Fibroblast of skin of left quadriceps (primary cell): ENCODE data around the gene NPB.
"Not testable (repeated sequence)": the region's sequence is repeated elsewhere in the genome, so short reads cannot be mapped to it uniquely, and the experiment has no call there.

Experiments used
- DNase-seq, 2 experiments: peaks; one replicate each; pipeline ENCODE4 v3.0.0-alpha.2; 2013; ENCODE audit warnings: low read depth in 2 of 2

The NPB gene

DNA sequence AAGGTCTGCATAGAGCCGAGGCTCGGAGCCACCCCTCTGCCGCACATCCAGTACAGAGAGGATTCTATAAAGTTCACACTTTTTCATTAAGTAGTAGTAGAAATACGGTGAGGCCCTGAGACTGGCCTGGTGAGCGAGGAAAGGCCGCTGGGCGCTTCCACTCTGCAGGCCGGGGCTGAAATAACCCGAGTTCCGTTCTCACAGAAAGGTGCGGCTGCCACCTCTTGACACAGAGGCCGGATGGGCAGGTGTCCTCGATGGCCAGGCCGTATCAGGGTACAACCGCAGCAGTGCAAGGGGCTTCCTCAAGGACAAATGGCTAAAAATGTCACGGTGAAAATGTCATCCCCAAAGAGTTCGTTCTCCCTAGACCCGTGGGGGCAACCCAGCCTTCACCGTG is 9.9 kb downstream of the NPB start:
- no peak for DNase-seq

DNA sequence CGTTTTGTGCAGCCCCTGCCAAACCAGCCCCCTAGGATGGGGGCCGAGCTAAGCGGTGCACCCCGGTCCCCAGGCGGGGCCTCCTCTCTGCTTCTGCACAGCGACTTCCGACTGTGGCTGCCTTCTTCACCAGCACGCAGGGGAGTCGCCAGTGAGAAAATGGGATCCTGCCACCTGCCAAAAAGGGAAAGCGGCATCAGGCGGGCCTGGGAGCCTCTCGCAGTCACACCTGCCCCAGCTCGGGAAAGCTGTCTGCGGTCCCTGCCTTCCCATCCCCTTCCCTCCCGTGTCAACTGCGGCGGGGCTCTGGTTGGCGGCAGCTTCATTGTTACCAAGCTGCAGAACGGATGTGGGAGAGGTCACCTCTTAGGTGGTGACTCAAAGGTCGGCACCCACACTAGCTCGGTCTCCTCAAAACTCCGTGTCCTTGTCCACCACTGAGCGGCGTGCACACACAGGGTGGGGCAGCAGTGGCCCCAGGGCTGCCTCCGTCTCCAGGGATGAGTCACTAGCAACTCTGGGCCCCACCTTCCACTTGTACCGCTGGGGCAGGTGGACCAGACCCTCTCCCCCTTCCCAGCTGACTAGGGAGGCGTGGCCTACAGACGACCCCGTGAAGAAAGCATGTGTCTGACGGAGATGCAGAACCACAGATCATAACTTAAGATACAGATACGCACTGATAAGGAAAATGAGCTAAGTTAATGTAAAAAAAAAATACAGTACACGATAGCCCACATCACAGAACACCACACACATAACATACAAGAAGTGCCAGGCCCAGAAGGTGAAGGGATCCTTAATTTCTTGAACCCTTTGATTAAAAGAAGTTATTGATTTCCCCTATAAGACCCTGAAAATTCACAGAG is 10.6 kb downstream of the NPB start:
- DNase-seq, result no peak

DNA sequence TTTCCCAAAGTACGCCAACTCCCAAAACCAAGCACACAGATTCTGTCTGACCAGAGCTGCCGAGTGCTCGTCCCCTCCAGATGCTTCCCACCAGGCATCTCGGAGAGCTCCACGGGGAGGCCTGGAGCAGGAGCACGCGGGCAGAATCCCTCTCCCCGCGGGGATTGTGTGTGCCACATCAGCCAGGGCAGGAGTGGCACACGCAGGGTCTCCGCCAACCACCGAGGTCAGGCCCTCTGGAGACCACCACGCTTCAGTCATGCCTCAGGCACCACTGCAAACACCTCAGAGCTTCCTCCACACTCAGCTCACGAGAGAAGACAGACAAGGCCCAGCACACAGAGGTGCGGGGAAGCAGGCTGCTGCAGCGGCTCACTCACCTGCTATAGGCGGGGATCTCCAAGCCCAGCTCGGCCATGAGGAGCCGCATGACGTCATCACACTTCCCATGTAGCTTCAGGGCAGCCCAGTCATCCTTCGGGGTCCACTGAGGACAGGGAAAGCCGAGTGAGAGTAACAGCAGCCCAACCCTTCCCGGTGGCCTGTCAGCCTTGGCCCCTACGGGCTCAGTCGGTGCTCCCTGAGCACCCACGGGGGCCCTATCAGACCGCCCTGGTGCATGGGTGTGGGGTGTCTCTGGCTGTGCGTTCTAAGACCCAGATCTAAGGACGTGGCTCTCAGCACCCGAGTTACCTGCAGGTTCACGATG is 11.5 kb downstream of the NPB start:
- DNase-seq, result no peak

DNA sequence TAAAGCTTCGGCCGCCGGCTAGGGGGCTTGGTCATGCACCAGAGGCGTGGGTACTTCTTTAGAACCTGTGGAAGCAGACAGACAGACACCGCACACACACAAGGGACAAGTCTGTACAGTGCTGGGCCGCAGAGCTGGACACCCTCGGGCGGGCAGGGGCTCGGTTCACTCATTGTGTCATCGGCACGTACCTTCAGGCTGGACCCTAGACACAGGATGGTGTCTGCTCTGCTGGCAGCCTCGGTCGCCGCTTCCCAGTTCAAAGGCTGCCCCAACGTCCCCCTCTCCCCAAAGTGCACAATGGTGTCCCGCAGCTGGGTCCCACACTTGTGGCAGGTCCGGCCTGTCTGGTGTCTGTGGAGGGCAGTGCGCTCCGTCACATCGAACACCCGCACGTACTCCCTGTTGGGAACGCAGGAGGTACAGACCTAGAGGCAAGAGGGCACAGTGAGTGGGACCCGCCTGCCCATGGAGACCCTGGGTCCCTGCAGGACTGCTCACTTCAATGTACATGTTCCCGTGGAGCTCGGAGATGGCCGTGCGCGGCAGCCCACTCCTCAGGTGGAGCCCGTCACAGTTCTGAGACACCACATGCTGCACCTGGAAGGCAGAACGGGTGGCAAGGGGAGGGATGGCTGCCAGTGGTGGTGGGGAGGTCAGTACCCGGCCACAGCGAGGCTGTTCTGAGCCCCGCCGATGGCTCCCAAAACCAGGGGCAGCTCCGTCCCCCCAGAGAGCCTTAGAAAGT is 12.2 kb downstream of the NPB start:
- no peak for DNase-seq

DNA sequence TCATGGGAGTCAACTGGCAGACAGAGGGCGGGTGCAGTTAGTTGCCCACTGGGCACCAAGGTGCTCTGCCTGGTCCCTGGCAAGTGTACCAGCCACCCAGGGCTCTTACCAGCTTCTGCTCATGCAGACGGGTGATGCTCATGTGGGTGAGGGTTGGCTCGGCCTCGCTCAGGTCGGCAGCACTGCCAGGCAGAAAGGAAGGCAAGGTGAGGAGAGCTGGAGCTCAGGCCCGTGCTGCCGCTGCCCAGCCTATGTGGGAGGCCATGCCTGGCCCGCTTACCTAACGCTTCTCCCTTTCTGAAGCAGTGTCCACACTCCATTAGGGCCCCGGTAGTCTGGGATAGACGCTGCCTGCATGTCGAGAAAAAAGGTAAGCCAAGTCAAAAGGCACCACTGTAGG is 13.3 kb downstream of the NPB start:
- no peak for DNase-seq

DNA sequence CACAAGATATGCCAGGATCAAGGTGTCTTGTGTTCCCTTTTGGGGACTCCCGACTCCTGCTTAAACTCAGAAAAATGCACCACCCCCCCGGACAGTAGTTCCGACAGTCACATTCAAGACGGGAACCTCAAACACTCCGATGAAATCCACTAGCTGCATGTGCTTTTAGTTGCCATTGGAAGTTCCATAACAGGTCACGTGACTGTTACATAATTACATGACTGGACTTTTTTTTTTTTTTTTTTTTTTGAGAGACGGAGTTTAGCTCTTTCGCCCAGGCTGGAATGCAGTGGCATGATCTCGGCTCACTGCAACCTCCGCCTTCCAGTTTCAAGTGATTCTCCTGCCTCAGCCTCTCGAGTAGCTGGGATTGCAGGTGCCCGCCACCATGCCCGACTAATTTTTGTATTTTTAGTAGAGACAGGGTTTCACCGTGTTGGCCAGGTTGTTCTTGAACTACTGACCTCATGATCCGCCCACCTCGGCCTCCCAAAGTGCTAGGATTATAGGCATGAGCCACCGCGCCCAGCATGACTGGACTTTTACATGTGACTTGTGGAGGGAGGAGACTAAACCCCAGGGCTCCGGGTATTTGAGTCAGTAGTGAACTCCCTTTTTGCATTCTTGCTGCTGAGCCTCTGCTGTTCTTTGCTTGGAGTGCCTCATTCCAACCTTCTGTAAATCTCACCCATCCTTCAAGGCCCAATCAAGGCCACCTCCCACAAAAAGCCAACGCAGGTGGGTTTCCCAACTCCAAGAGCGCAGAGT is 14.4 kb downstream of the NPB start:
- DNase-seq, result no peak

DNA sequence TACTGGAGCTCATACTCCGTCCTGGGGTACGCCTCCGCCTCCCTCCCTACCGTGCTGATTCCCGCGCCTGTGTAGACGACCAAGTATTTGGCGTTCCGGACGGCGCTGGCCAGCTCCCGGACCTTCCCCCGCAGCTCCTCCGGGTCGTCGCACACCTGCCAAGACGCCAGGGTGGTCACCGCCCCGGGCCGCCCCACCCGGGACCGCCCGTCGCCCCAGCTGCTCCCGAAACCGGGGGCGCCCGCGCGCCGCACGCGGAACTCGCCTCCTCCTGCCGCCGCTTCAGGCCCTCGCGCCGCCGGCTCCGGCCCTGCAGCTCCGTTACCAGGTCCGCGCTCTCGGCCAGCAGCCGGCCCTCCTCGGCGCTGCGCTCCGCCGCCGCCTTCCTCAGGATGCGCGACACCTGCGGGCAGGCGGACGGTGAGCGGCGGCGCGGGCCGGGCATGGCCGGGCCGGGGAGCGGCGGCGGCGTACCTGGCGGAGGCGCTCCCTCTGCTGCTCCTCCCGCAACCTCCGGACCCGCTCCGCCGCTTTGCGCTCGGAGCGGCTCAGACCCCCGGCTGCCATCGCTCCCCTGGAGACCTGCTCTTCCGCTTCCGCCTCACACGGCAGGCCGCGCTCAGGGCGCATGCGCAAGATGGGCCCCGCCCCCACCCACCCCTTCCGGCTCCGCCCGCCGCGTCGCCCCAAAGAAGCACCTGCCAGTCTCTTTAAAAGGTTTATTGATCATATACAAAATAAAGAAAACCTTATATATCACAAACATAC is 15.7 kb downstream of the NPB start, which contains the start of gene SIRT7:
Gene SIRT7 (minus strand): TSS at position 612 of the 768 bp plus-strand sequence. CDS start 45 bp downstream, at position 567.
- DNase-seq, result no peak

DNA sequence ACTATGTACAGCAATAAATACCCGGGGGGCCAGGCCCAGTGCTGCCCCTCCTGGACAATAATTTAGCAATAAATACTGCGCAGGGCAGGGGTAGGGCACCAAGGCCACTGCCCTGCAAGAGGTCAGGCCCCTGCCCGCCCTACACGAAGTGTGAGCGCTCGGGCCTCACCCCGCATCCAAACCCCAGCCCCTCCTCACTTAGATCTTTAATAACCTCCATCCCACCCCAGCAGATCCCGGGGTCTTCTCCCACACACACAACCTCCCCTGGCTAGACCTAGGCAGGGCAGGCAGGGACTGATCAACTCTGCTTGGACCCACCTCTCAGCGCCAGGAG is 16.3 kb downstream of the NPB start:
- DNase-seq, result not testable (repeated sequence)

DNA sequence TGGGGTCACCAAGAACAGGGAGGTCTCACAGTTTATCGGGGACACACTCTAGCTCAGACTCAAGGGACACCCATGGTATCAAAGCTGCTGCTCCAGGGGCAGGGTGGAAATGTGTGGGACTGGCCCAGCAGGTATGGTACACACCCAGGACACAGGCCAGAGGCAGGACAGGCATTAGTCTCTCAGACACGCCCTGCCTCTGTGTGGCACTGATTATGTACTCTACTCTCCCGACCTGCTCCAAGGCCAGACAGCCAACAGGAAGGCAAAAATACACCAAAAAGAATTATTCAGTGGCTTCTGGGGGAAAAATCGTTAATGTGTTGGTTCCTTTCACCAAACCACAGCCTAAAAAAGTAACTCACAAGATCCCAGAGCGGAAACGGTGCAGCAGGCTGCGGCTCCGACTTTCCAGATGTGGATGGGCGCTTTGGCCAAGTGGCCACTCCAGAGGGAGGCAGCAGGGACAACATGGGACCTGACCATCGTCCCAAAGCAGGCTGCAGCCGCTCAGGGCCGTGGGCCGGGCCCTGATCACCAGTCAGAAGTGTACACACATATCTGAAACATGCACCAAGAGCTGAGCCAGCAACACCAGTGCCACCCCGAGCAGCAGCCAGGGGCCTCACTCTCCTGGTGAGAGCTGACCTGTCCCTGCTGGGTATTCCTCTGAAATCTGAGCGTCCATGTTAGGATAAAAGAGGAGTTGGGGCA is 17.0 kb downstream of the NPB start:
- no peak for DNase-seq

DNA sequence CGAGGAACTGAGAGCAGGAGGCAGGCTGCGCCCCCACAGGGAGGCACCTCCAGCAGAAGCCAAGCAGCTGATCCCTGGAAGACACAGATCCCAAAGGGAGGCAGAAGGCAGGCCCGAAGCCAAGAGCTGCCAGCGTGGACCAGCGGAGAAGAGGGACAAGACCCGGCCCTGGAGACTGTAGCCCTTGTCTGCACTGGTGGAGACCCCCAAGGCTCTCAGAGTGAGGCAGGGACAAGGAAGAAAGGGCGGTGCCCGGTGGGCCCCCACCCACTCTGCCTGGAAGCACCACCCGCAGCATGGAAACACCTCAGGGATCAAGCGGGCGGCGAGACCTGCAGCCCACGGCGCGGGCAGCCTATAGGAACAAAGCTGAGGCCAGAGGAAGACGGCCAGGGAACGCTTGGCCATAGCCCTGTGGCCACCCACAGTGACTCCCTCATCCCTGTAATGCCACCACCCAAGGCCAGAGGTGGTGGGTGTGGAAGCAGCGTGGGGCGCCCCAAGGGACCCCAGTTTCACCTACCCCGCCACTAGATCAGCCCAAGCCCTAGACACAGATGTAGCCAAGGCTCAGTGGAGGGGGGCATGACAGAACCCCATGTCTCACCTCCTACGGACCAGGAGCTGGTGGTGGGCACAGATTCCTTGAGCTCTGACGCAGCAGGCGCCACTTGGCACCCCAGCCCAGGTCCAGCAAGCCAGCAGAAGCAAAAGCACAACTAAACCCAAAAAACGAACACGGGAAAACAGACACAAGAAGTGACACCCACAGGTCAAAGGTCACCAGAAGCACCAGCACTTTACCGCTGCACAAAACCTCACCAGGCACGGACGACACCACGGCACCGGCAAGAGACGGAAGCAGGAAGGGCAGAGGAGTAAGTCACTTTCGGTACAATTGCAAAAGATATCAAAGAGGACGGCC is 18.8 kb downstream of the NPB start:
- no peak for DNase-seq

DNA sequence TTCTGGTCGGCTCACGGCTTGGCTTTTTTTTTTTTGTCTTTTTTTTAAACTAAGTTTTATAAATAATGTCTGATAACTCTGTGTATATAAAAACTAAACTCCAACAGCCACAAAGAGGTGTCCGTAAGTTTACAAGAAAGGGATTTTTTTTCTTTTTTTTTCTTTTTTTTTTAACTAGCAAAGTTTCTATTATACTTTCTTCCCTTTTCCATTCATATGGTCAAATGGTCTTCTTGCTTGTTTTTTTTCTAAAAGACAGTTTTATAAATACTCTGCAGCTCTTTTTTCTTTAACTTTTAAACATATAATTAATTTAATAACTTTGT is 19.5 kb downstream of the NPB start:
- DNase-seq, result no peak

DNA sequence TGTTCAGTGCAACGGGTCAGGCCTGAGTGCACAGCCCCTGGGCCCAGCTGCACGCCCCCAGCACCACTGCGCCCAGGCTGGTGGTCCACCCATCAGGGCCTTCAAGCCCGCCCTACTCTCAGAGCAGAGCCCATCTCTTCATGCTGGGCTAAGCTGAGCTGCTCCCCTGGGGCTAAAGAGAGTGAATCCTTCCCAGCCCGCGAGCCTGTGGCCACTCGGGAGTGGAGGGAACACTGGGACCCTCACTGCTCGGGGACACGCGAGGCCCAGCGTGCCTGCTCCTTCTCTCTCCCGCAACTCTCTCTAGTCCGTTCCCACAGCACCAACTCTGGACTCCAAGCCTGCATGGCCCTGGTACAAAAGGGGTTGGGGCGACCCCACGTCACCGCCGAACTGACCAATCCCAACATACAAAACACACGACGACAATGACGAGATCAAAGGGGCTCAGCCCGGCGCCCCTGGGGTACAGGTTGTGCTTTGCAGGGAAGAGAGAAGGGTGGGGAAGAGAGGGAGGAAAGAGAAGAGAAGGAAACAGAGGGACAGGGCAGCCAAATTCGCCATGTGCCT is 20.0 kb downstream of the NPB start:
- DNase-seq, result no peak

DNA sequence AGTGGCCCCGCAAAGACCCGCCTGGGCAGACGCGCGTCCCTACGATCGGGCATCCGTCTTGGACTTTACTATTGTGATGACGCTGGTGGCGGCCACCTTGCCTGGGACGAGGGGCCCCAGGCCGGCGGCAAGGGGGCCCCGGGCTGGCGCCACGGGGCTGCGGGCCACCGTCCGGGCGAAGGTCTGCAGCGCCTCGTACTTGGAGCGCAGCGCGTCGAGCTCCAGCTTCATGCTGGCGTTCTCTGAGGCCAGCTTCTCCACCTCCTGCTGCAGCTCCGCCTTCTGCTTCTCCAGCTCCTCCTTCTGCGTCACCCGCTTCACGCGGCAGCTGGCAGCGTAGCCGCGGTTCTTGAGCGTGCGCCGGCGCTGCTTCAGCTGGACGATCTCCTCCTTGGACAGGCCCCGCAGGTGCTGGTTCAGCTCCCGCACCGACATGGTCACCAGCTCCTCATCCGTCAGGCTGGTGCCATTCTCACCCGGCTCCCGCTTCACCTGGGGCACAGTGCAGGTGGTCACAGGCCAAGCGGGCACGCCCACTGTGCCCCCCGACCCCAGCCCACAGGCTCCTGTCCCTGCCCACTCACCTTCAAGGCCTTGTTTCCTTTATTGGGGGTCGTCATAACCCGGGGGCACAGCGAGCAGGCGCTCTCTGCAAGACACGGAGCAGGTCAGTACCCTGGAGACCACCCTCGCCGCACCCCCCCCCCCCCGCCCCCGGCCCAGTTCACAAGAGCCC is 20.7 kb downstream of the NPB start:
- no peak for DNase-seq

DNA sequence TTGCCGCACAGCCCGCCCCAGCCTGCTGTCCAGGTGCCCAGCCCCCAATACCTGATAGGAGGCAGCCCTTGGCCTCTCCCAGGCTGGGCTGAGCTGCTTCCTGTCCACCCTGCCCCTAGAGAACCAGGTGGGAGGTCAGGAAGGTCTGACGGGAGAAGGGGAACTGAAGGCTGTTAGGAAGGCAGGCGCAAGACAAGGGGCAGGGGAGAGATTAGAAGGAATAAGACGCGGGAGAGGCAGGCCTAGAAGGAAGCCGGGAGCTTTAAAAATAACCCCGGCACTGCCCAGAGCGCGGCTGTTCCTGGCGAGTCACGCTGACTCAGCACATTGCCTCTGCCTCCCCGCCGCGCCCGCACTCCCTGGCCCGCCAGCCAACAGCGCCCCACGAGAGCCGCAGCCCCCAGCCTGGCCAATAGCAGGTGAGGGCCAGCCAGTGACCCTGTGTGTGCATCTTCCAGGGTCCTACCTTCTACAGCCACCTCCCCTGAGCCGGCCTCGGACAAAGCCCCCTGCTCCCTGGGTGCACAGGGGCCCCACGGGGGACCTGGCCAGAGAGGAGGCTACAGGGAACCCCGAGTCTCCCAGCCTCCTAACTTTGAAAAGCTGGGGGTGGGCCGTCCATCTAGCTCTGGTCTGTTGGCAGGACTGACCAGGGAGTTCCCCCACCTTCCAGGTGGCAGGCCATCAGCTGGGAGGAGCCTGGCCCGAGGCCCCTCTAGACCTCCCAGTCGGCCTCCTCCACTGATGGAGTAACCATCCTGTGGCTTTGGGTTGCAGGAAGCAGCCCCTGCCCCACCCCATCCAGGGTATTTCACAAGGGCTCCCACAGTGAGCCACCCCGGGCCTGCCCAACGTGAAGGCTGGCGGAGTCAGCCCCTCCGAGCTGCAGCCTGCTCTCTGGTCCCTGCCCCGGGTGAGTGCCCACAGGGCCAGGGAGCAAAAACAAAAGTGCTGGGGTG is 21.5 kb downstream of the NPB start:
- DNase-seq, result no peak

DNA sequence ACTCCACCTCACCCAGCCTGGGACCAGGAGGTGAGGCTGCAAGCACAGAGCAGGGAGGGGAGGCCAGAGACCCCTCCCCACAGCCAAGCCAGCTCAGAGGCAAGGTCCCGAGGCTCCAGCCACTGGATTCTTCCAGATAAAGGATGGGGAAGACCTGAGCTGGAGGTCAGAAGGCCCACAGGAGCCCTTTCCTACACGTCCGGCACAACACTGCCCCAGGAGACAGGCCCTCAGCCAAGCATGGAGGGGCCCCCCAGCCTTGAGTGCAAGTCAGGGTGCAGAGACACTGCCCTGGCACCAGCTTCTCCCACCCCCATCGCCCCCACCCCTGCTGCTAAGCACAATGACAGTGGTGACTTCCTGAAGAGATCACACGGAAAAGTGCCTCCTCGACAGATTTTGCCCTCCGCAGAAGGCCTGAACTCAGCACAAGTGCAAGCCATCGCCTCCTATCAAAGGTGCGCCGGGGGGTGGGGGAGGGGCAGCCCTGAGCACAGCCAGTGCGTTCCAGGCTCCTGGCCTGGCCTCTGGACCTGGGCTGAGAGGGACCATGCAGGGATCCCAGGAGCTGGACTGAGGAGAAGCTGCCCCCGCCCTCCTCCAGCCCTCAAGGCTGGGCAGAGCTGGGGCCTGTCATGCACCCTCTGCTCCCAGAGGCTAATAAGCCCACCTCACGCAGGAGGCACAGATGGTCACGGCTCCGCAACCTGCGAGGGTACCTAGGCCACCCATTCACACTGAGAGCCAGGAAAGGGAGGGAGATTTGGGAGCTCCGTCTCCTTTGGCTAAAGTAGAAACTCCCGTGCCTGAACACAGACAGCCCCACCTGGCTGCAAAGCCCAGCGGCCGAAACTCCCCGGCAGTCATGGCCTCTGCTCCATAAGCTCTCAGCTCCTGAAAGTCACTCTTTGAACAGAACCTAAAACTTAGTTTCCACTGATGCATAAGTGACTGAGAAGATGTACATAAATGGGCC is 22.8 kb downstream of the NPB start:
- DNase-seq, result no peak

DNA sequence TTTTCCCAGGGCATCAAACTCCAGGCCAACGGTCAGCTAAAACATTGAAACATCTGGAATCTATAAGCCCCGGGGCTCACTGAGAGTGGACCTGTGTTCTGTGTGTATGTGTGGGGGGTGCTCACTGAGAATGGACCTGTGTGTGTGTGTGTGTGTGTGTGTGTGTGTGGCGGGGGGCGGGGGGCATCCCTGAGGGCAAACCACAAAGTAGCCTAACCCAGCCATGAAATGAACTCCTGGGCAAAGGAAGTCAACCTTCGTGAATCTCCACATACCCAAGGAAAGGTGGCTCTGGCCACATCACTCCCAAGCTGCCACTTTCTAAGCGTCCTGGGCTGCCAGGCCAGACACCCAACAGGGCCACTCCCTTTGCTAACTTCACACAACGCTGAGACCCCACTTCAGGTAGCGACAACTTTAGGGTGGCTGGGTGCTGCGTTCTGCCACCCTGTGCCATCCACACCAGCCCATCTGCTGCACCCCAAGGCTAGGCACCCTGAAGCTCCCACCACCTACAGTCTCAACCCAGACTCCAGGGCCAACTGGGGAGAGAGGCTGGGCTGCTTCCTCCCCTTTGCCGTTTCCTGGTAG is 23.9 kb downstream of the NPB start:
- DNase-seq, result no peak
